WTC11 (cell line): ENCODE data around the gene ISCU.

ENCODE experiments used
- ATF1 ChIP-seq: sonication (generic); formaldehyde crosslinking; IDR thresholded peaks from 2 replicates; pipeline ENCODE4 v1.8.1; 2023; ENCODE audit warnings: mild to moderate bottlenecking, moderate library complexity, missing genetic modification reagents
- ATF3 ChIP-seq: sonication (generic); formaldehyde crosslinking; conservative IDR thresholded peaks from 2 replicates; pipeline ENCODE4 v1.8.1; 2022; ENCODE audit warnings: mild to moderate bottlenecking, missing genetic modification reagents
- CTCF ChIP-seq: fragments of 200-600 bp; IDR thresholded peaks from 2 replicates; pipeline ENCODE4 v1.8.0; 2022; ENCODE audit warnings: antibody characterized with exemption
- ELF4 ChIP-seq: sonication (generic); formaldehyde crosslinking; IDR thresholded peaks from 2 replicates; pipeline ENCODE4 v1.8.1; 2022; ENCODE audit warnings: low read depth, mild to moderate bottlenecking, moderate library complexity, missing genetic modification reagents
- GABPB1 ChIP-seq: sonication (generic); formaldehyde crosslinking; IDR thresholded peaks from 2 replicates; pipeline ENCODE4 v1.8.1; 2023; ENCODE audit warnings: mild to moderate bottlenecking, missing genetic modification reagents
- MAX ChIP-seq: sonication (generic); formaldehyde crosslinking; IDR thresholded peaks from 2 replicates; pipeline ENCODE4 v1.8.0; 2022; ENCODE audit warnings: mild to moderate bottlenecking, missing genetic modification reagents
- NR1H2 ChIP-seq: sonication (generic); formaldehyde crosslinking; IDR thresholded peaks from 2 replicates; pipeline ENCODE4 v1.9.0; 2021; ENCODE audit warnings: mild to moderate bottlenecking, moderate library complexity, missing genetic modification reagents
- NR2C2 ChIP-seq: sonication (generic); formaldehyde crosslinking; IDR thresholded peaks from 2 replicates; pipeline ENCODE4 v1.8.0; 2022; ENCODE audit warnings: mild to moderate bottlenecking, missing genetic modification reagents
- SP1 ChIP-seq: sonication (generic); formaldehyde crosslinking; conservative IDR thresholded peaks from 2 replicates; pipeline ENCODE4 v1.8.1; 2022; ENCODE audit warnings: missing genetic modification reagents
- TCF7 ChIP-seq: sonication (generic); formaldehyde crosslinking; IDR thresholded peaks from 2 replicates; pipeline ENCODE4 v1.8.0; 2022; ENCODE audit warnings: mild to moderate bottlenecking, low read depth, missing genetic modification reagents, moderate library complexity
- ZNF317 ChIP-seq: sonication (generic); formaldehyde crosslinking; IDR thresholded peaks from 2 replicates; pipeline ENCODE4 v1.8.1; 2023; ENCODE audit warnings: low read depth, mild to moderate bottlenecking, moderate library complexity, missing genetic modification reagents, borderline replicate concordance
- ZNF416 ChIP-seq: fragments of 250-450 bp; sonication (Bioruptor Pico); IDR thresholded peaks from 2 replicates; pipeline ENCODE4 v1.9.0; 2021; ENCODE audit warnings: mild to moderate bottlenecking, inconsistent platforms
- ZNF671 ChIP-seq: fragments of 250-450 bp; sonication (Bioruptor Pico); IDR thresholded peaks from 2 replicates; pipeline ENCODE4 v1.8.0; 2021; ENCODE audit warnings: mild to moderate bottlenecking
- ZSCAN18 ChIP-seq: fragments of 250-450 bp; sonication (Bioruptor Pico); IDR thresholded peaks from 2 replicates; pipeline ENCODE4 v2.1.2; 2022; ENCODE audit warnings: mild to moderate bottlenecking, moderate library complexity

- no peak for TF ChIP-seq CTCF
- no peak for TF ChIP-seq SP1 (CRISPR knock-in tag)
- TF ChIP-seq GABPB1 (CRISPR knock-in tag): no peak
- no peak for TF ChIP-seq ZNF317 (CRISPR knock-in tag)
- TF ChIP-seq ELF4 (CRISPR knock-in tag): no peak
- no peak for TF ChIP-seq ZNF416 (CRISPR knock-in tag)
- no peak for TF ChIP-seq NR1H2
- TF ChIP-seq ZSCAN18 (CRISPR knock-in tag): no peak
- TF ChIP-seq NR2C2 (CRISPR knock-in tag): no peak
- no peak for TF ChIP-seq TCF7 (CRISPR knock-in tag)
- no peak for TF ChIP-seq ATF3 (CRISPR knock-in tag)
- TF ChIP-seq ATF1 (CRISPR knock-in tag): no peak
- TF ChIP-seq MAX (CRISPR knock-in tag): no peak
- TF ChIP-seq ZNF671 (CRISPR knock-in tag): no peak
Measured at GRCh38 chr12:108594323-108594903, 32.0 kb downstream of the ISCU start.
